Activated CD4-positive, alpha-beta T cell treated with anti-CD3 and anti-CD28 coated beads for 4 hours (primary cell): Measurements from ENCODE around the gene GCN1.
"Not testable (repeated sequence)": the region's sequence is repeated elsewhere in the genome, so short reads cannot be mapped to it uniquely, and the experiment has no call there.

ENCODE experiments used
- DNase-seq, 2 donors: peaks; one replicate each; pipeline ENCODE4 v3.0.0-alpha.2; 2020

Gene GCN1

DNA sequence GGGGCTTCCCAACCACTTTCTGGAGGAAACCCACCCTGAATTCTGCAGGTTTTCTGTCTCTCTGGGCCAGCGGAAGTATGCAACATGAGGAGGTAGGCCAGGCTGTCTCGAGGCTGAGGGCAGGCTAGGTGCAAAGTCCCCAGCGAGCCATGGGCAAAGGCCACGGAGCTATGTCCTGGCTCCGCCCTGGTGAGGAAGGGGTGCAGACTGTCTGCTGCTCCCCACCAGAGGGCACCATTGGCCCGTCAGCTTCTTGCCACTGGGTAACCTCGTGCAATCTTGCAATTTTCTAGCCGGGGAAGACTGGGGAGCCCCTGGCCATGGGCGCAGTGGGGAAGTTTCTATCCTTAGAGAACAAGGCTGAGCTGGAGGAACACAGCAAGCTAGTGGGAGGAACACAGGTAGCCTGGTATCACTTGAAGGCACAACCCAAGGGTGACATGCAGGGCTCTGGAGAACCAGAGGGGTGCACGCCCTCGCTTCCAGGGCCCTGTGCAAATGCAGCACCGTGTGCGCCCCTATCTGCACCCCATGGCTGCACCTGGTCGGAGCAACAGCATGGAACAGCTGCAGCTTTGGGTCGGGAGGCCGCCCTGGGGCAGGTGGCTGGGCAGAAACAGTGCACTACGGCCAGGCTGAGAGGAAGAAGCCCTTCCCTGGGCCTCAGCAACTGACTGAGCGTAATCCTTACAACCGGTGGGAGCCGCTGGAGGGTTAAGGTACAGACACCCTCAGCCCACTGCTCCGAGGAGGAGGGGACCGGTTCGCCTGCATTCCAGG is 34.0 kb upstream of the GCN1 start:
- peak; percentile 86 to 91 for DNase-seq

GRCh38 chr12:120228041-120228290 is 33.5 kb upstream of the GCN1 start:
- no peak for DNase-seq

DNA sequence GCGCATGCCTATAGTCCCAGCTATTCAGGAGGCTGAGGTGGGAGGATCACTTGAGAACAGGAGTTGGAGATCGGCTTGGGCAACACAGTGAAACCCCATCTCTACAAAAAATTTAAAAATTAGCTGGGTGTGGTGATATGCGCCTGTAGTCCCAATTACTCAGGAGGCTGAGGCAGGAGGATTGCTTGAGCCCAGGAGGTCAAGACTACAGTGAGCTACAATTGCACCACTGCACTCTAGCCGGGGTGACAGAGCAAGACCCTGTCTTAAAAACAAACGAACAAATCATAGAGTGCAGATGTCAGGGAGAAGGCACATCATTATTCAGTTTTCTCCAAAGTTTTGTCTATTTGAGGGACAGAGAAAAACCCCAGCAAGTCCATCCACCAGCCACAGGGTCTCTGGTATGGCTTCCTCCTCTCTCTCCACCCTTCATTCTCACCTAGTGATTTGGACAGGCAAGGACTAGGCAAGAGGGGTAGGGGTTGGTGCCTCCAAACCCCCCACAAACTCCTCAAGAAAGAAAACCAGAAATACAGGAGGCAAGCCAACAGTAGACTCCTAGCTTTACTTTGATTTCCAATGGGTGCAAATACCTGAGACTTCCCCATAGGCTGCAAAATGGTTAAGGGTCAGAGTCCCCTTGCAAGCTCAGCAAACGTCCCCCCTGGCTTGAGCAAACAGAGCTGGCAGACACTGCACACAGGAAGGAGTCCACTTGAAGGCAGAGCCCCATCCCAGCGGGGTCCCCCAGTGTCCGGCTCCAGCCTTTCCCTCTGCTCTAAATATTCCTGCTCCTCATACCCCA is 32.9 kb upstream of the GCN1 start:
- no peak for DNase-seq

GRCh38 chr12:120225852-120226640 is 31.5 kb upstream of the GCN1 start:
- no peak for DNase-seq

DNA sequence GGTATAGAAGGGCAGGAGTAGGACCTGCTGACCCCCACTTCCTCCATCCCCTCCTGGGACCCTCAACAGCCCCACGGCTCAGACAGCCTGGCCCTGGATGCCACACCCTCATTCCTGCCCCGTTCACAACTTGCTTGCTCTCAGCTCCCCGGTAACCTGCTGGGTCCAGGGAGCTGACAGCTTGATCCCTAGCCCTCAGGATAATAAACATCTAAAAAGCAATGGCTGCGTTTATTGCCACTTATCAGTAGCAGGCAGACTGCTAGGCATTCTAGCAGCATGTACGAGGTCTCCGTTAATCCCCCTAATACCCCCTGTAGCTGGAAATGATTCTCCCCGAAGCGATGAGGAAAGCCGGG is 30.7 kb upstream of the GCN1 start:
- DNase-seq: no peak

- DNase-seq: no peak
Measured at GRCh38 chr12:120224304-120225199, 30.0 kb upstream of the GCN1 start.

- DNase-seq: no peak
Measured at GRCh38 chr12:120223458-120224303, 29.2 kb upstream of the GCN1 start.

- no peak for DNase-seq
Measured at GRCh38 chr12:120222288-120222832, 27.8 kb upstream of the GCN1 start.

DNA sequence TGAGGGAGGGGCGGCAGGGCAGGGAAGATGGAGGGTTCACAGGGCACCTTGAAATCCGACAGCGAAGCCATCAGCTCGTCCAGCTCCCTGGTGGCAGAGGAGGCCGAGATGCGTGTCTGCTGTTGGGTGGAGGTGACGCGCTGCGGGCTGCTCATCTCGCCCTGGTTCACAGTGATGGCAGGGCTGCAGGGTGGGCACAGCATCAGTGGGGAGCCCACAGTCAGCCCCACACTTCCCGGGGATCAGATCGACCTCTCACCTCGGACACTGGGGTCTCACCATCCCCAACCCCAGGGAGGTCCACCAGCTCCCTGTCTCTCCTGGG is 27.0 kb upstream of the GCN1 start:
- no peak for DNase-seq

DNA sequence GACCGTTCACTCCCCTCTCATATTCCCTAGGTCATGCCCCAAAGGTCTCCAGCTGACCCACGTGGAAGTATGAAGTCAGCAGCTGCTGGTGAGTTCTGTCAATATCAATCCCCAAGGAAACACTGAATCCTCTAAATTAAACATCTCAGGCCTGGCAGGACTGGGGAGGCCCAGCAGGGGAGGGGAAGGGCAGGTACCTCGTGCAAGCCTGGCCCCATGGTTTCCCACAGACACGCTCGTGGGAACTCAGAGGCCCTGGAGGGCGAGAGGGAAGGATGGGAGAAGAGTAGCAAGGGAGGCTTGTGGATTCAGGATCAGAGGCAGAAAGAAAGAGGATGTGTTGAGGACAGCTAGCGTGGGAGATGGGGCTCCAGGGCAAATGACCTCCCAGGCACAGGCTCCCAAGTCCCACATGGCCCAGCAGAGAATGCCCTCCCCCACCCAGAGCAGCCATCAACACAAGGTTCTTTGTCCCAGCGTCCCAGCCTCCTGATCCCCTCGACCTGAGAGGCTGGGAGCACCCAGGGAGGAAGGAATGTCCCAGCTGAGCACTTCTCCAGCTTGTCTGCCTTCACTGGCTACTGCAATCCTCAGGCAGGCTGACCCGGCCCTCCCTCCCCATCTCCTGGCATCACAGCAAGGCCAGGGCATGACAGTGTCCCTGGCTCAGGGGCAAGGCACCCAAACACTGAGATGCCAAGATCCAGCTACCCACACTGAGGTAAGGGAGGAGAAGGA is 26.5 kb upstream of the GCN1 start:
- no peak for DNase-seq

DNA sequence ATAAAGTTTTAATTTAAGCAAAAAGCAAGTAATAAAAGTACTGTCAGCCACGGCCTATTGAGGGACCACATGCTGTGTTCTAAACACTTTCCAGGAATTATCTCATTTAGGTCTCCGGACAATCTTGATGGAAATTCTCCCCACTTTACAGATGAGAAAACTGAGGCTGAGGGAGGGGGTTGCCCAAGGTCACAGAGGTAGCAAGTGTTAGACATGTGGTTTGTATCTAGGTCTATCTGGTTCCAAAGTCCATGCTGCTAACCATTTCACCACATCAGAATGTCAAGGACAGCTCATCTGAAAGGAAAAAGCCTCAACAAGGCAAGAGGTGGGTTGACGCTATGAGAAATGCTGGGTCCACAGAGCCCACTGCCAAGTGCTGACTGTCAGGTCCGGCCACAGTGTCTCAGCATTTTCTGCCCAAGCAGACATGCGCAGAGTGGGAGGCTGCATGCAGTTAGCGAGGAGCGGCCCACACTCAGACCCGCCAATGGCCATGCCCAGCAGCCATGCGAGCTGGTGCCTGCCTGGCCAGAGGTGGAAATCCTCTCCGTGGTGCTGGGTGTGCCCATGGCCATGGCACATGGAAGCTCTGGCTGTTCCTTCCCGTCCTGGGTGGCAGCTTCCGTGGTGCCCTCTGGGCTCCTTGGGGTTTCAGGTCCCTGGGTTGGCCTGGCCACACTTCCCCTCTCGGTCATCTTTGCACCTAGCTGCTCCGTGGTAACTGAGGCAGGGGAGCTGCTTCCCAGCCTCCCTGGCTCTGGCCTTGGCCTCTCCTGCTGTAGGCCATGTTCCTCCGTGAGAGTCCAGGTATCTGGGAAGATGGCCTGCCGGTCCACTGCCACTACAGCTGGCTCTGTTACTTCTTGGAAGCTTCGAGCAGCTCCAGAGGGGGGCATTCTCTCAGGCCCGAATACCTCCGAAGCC is 24.4 kb upstream of the GCN1 start:
- DNase-seq: no peak

GRCh38 chr12:120216742-120217605 is 22.5 kb upstream of the GCN1 start:
- no peak for DNase-seq

GRCh38 chr12:120215766-120216735 is 21.5 kb upstream of the GCN1 start:
- DNase-seq: no peak

- no peak for DNase-seq
Measured at GRCh38 chr12:120215357-120215735, 20.8 kb upstream of the GCN1 start.

GRCh38 chr12:120214626-120215356 is 20.3 kb upstream of the GCN1 start:
- DNase-seq: no peak

GRCh38 chr12:120213758-120214157 is 19.2 kb upstream of the GCN1 start:
- no peak for DNase-seq

- DNase-seq: not testable (repeated sequence)
Measured at GRCh38 chr12:120213182-120213581, 18.7 kb upstream of the GCN1 start.
